ENCODE results near the gene RGS10.

Gene RGS10

DNA sequence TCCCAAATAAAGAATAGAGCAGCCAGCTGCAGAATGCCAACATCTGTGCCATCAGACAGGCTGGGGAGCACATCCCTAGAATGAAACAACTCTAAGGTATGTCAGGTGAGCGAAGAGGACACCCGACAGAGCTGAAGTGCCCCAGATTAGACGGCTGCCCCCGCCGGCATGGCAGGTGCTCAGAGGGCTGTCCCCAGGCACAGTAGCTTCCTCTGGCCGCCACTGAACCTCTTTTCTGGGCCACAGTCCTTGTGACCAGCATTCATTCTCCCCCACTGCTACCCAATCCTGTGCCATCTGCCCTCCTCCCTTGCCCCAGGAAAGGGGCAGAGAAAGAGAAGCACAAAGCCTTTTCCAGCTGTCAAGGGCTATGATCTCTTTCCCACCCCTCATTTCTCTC is 41.7 kb downstream of the RGS10 start:
- TF ChIP-seq, protein P1, sequence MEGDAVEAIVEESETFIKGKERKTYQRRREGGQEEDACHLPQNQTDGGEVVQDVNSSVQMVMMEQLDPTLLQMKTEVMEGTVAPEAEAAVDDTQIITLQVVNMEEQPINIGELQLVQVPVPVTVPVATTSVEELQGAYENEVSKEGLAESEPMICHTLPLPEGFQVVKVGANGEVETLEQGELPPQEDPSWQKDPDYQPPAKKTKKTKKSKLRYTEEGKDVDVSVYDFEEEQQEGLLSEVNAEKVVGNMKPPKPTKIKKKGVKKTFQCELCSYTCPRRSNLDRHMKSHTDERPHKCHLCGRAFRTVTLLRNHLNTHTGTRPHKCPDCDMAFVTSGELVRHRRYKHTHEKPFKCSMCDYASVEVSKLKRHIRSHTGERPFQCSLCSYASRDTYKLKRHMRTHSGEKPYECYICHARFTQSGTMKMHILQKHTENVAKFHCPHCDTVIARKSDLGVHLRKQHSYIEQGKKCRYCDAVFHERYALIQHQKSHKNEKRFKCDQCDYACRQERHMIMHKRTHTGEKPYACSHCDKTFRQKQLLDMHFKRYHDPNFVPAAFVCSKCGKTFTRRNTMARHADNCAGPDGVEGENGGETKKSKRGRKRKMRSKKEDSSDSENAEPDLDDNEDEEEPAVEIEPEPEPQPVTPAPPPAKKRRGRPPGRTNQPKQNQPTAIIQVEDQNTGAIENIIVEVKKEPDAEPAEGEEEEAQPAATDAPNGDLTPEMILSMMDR (IDR thresholded peaks at IDR 0.05; ENCODE audit: control extremely low read depth, extremely low read depth, low read depth, missing control alignments), result no peak
- DNase-seq (ENCODE audit: extremely low spot score), result no peak
- ChIA-PET CTCF (interaction anchor here (1.0 to 2.2 kb wide), 5 partner anchors 9 to 302 kb away, joined by 3 to 10 read pairs (median 6); no protein-coding TSS in a partner anchor), POLR2A (interaction anchor here (0.5 kb wide), 1 partner anchor 18 kb away, joined by 7 read pairs; no protein-coding TSS in a partner anchor)

DNA sequence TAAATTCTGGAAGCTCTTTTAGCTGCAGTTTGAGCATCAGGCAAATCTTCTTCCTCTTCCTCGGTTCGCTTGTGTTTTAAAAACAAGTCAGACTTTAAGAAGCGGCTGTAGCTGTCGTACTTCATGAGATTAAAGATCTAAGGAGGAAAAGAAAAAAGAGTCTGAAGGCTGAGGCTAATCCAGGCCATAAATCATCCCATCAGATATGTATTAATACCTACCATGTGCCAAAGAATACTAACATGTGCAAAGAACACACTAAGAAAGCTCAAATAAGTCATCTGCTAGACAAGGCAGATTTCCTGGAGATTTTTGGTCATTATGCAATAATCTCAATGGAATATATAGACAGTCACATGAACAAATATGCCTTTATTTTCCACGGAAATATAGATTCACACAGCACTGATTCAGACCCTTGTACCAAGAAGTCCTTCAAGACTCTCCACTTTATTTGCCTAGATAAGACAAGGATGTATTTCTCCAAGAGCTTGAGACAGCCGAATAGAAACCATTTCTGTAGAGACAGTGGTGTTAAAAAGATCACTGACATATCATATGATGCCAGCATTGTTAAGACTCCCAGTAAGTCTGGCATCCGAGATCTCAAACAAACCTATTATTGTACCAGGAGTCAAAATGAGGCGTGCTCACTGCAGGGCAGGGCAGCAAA is 42.3 kb downstream of the RGS10 start:
- no peak for DNase-seq (ENCODE audit: extremely low spot score)
- TF ChIP-seq, protein P1 (IDR thresholded peaks at IDR 0.05; ENCODE audit: control extremely low read depth, extremely low read depth, low read depth, missing control alignments), result no peak
- ChIA-PET CTCF (interaction anchor here (1.0 to 2.2 kb wide), 7 partner anchors 10 to 301 kb away, joined by 3 to 10 read pairs (median 5); no protein-coding TSS in a partner anchor), POLR2A (interaction anchor here (0.5 to 0.6 kb wide), 2 partner anchors 19 to 30 kb away, joined by 3 to 7 read pairs; no protein-coding TSS in a partner anchor)

DNA sequence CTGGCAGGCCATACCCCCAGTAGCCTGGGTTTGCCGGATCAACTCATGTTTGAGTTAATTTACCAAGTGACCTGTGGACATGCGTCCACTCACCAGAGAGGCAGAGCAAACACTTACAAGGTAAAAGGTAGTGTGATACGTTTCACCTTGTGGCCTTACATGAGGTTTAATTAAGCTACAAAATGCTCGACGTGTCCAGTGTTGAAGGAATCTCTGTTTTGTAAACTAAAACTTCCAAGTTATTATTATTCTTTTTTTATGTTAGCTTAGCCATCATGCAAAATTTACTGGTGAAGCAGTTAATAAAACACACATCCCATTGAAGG is 42.9 kb downstream of the RGS10 start:
- no peak for DNase-seq (ENCODE audit: extremely low spot score)
- ChIA-PET CTCF (interaction anchor here (1.0 to 2.2 kb wide), 7 partner anchors 9 to 54 kb away, joined by 3 to 10 read pairs (median 5); no protein-coding TSS in a partner anchor), POLR2A (interaction anchor here (0.6 kb wide), 1 partner anchor 433 kb away, joined by 5 read pairs; no protein-coding TSS in a partner anchor)
- TF ChIP-seq, protein P1 (IDR thresholded peaks at IDR 0.05; ENCODE audit: control extremely low read depth, extremely low read depth, low read depth, missing control alignments), result no peak

DNA sequence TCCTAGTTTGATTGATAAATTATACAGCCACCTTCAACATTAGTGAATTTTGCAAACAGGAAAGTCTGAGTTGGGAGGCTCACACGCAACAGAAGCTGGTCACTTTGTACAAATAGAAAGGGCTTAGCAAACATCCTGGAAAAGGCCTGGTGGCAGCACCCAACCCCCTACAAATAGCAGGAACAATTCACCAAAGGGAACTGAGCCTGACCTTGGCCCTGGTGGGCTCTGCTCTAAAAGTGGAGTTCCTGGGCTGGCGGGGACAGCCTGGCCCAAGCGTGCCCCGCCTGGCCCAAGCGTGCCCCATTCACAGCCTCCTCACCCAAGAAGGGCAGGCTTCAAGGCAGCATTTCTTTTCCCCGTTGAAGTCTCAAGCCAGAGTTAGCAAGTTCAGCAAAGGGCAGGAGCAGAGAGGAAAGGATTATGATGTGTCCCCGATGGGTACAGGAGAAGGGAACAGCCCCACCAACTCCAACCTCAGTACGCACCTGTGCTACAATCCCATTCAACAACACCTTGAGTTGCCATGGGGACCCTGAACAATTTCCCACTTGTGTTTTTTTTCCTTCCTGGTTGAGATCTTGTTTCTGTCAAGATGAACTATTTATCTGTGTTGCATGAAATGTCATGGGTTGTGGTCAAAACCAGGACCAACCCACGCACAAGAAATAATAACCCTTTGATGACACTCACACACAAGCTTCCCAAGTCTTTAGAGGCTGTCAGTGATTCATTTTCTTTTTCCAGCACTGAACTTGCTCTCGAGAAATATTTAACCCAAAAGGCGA is 43.4 kb downstream of the RGS10 start:
- ChIA-PET CTCF (interaction anchor here (1.0 to 2.1 kb wide), 5 partner anchors 10 to 54 kb away, joined by 3 to 6 read pairs (median 3); no protein-coding TSS in a partner anchor), POLR2A (interaction anchor here (0.6 kb wide), 1 partner anchor 432 kb away, joined by 5 read pairs; no protein-coding TSS in a partner anchor)
- TF ChIP-seq, protein P1 (IDR thresholded peaks at IDR 0.05; ENCODE audit: control extremely low read depth, extremely low read depth, low read depth, missing control alignments), result no peak
- DNase-seq (ENCODE audit: extremely low spot score), result no peak

DNA sequence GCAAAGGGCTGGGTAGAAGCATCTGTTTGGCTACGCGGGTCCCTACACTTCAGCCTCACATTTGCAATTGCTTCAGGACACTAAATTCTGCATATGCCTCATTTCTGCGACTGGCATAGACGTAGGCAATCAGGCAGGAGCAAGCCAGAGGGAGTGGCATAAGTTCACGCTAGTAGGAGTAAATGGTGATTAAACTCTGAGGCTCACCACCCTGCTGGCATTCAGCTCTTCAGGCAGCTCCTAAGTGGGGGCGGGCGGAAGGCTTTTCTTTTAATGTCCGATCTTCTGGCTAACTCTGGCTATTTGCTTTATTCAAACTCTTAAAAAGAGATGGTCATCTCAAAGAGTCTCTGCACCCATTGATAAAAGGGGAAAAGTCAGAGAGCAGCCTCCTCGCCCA is 45.3 kb downstream of the RGS10 start:
- DNase-seq (ENCODE audit: extremely low spot score), result no peak
- TF ChIP-seq, protein P1 (IDR thresholded peaks at IDR 0.05; ENCODE audit: control extremely low read depth, extremely low read depth, low read depth, missing control alignments), result no peak
- POLR2A ChIA-PET, result interaction anchor here (0.6 kb wide), 1 partner anchor 43 kb away, joined by 6 read pairs; no protein-coding TSS in a partner anchor
- CTCF ChIA-PET, result interaction anchor here (1.1 to 2.1 kb wide), 3 partner anchors 8 to 29 kb away, joined by 3 to 5 read pairs (median 3); no protein-coding TSS in a partner anchor

DNA sequence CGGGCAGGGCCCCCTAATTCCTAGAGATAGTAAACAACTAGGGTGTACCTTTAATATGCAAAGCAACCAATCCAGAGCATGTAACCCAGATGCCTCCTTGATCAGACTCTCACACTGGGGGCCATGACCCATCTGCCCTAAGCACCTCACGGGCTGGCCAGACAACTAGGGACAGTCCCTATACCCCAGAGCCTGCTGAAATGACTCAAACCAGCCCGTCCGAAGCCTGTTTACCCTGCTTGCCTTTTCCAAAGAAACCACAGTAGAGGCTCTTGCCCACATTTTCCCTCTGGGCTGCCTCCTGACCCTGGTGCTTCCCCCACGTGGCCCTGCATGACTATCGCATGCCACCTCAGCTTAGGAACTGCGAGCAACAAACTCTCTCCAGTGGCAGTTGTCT is 46.2 kb downstream of the RGS10 start:
- TF ChIP-seq, protein P1 (IDR thresholded peaks at IDR 0.05; ENCODE audit: control extremely low read depth, extremely low read depth, low read depth, missing control alignments), result no peak
- DNase-seq (ENCODE audit: extremely low spot score), result peak; percentile 64
- ChIA-PET POLR2A (no interaction called here), CTCF (no interaction called here)
